HepG2 (cell line): ENCODE results near the gene SSC5D. TPM values are rescaled to one million over a fixed set of nuclear protein-coding genes. Genes with fewer than 3 reads are reported as not detected.
A peak's percentile ranks its signal among the peaks of the same experiment; 100 is the strongest.

ENCODE experiments used
- IRF2 ChIP-seq: IDR thresholded peaks from 2 replicates; pipeline ENCODE4 v1.6.1; 2018; ENCODE audit warnings: missing genetic modification reagents, missing compliant biosample characterization
- KDM2A ChIP-seq: sonication (generic); formaldehyde crosslinking; IDR thresholded peaks from 2 replicates; pipeline ENCODE4 v1.4.0; 2020; ENCODE audit warnings: low read depth, missing genetic modification reagents, borderline replicate concordance
- PHF20 ChIP-seq: sonication (generic); formaldehyde crosslinking; IDR thresholded peaks from 2 replicates; pipeline ENCODE4 v1.5.0; 2020; ENCODE audit warnings: mild to moderate bottlenecking, missing genetic modification reagents
- RARA ChIP-seq: IDR thresholded peaks from 2 replicates; pipeline ENCODE4 v1.6.1; 2016; ENCODE audit warnings: missing genetic modification reagents, missing compliant biosample characterization
- RFXANK ChIP-seq: IDR thresholded peaks from 2 replicates; pipeline ENCODE4 v1.6.1; 2016
- RXRA ChIP-seq: sonication (generic); formaldehyde crosslinking; IDR thresholded peaks from 2 replicates; pipeline ENCODE4 v1.5.1; 2020; ENCODE audit warnings: missing genetic modification reagents
- SP1 ChIP-seq, 2 experiments: fragments of 450-650 bp in 1 of 2; sonication (generic) in 1 of 2; formaldehyde crosslinking in 1 of 2; IDR thresholded peaks; 2 replicates each; pipeline versions ENCODE4 v1.4.0 to v1.6.1; 2016 to 2020; ENCODE audit warnings: missing genetic modification reagents in 1 of 2
- ZBTB7A ChIP-seq: sonication (generic); formaldehyde crosslinking; IDR thresholded peaks from 2 replicates; pipeline ENCODE4 v1.8.0; 2022; ENCODE audit warnings: mild to moderate bottlenecking, missing genetic modification reagents
- ZFP36L2 ChIP-seq: sonication (generic); formaldehyde crosslinking; IDR thresholded peaks from 2 replicates; pipeline ENCODE4 v1.4.0; 2020; ENCODE audit warnings: missing genetic modification reagents
- ZNF264 ChIP-seq: sonication (generic); formaldehyde crosslinking; IDR thresholded peaks from 2 replicates; pipeline ENCODE4 v1.4.0; 2020; ENCODE audit warnings: missing genetic modification reagents
- ZNF30 ChIP-seq: sonication (generic); formaldehyde crosslinking; IDR thresholded peaks from 2 replicates; pipeline ENCODE4 v1.5.0; 2020; ENCODE audit warnings: mild to moderate bottlenecking, missing genetic modification reagents
- ZNF430 ChIP-seq: sonication (generic); formaldehyde crosslinking; IDR thresholded peaks from 2 replicates; pipeline ENCODE4 v1.9.0; 2021; ENCODE audit warnings: mild to moderate bottlenecking, missing genetic modification reagents
- ZNF713 ChIP-seq: sonication (generic); formaldehyde crosslinking; IDR thresholded peaks from 2 replicates; pipeline ENCODE4 v1.4.0; 2020; ENCODE audit warnings: mild to moderate bottlenecking, missing genetic modification reagents
- ZNF83 ChIP-seq: sonication (generic); formaldehyde crosslinking; IDR thresholded peaks from 2 replicates; pipeline ENCODE4 v1.4.0; 2020; ENCODE audit warnings: missing genetic modification reagents, mild to moderate bottlenecking, borderline replicate concordance
- polyA plus RNA-seq, 8 experiments: library from polyadenylated mRNA; depleted of rRNA in 3 of 8; stranded (reverse) in 7 of 8; unstranded in 1 of 8; fragments of >200 nt; fragmentation: Illumina TruSeq in 4 of 8; extraction: Trizol in 4 of 8; gene quantifications; 2 replicates each; pipeline versions ENCODE4 v1.2.1 to v1.2.3, GENCODE V29; 2011 to 2016; ENCODE audit warnings: low read depth in 4 of 8, missing spikeins in 1 of 8, mixed read lengths in 1 of 8; ENCODE audit not compliant: insufficient read depth in 1 of 8
- total RNA-seq, 5 experiments: library from RNA; depleted of rRNA; stranded (reverse); fragments of >200 nt; fragmentation: Illumina TruSeq; extraction: Trizol; gene quantifications; 2 replicates each; pipeline ENCODE4 v1.2.3, GENCODE V29; 2016; ENCODE audit warnings: low read depth in 1 of 5
- TF ChIP-seq, protein P1 (sequence below): IDR thresholded peaks from 2 replicates; pipeline ENCODE4 v1.4.0; 2020; ENCODE audit warnings: mild to moderate bottlenecking, missing genetic modification reagents
- TF ChIP-seq, protein P2 (sequence below): sonication (generic); formaldehyde crosslinking; IDR thresholded peaks from 2 replicates; pipeline ENCODE4 v1.4.0; 2020; ENCODE audit warnings: mild to moderate bottlenecking, missing genetic modification reagents, borderline replicate concordance
- TF ChIP-seq, protein P3 (sequence below): sonication (generic); formaldehyde crosslinking; IDR thresholded peaks from 2 replicates; pipeline ENCODE4 v1.5.1; 2020; ENCODE audit warnings: missing genetic modification reagents, mild to moderate bottlenecking, borderline replicate concordance
- TF ChIP-seq, protein P4 (sequence below): sonication (generic); formaldehyde crosslinking; IDR thresholded peaks from 2 replicates; pipeline ENCODE4 v1.8.0; 2022; ENCODE audit warnings: missing genetic modification reagents, mild to moderate bottlenecking, moderate library complexity, borderline replicate concordance
- TF ChIP-seq, protein P5 (sequence below): IDR thresholded peaks from 2 replicates; pipeline ENCODE4 v1.6.1; 2016
- TF ChIP-seq, protein P6 (sequence below): sonication (generic); formaldehyde crosslinking; IDR thresholded peaks from 2 replicates; pipeline ENCODE4 v1.4.0; 2020; ENCODE audit warnings: mild to moderate bottlenecking, missing genetic modification reagents

Gene SSC5D
- total and polyA plus RNA-seq, 2 of the 13 experiments (the other 11 are each of a cell fraction or from before 2014, with no cell fraction given) = not detected

DNA sequence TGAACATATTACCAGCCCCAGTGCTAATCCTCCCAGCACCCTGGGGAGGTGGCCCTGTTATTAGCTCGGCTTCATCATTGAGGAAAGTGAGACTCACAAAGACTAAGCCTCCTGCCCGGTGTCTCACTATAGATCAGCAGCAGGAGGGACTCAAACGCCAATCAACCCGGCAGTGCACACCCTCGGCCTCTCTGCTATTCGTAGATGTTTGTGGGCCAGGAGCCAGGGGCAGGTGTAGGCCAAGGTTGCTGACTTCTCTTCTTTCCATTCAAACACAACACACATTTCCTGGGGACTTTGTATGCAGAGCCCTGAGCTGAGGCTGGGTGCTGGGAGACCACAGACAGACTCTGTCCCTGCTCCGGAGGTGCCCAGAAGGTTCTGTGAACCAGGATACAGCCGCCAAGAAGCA is 66.5 kb downstream of the SSC5D start (continued):
- TF ChIP-seq ZNF83 (CRISPR knock-in tag) = no peak
- no peak for TF ChIP-seq ZNF713 (CRISPR knock-in tag)
- TF ChIP-seq RFXANK (CRISPR knock-in tag) = no peak
- no peak for TF ChIP-seq PHF20 (CRISPR knock-in tag)
- peak; percentile 14; the same call in 1 of the 2 replicates for TF ChIP-seq IRF2
- TF ChIP-seq, protein P1, sequence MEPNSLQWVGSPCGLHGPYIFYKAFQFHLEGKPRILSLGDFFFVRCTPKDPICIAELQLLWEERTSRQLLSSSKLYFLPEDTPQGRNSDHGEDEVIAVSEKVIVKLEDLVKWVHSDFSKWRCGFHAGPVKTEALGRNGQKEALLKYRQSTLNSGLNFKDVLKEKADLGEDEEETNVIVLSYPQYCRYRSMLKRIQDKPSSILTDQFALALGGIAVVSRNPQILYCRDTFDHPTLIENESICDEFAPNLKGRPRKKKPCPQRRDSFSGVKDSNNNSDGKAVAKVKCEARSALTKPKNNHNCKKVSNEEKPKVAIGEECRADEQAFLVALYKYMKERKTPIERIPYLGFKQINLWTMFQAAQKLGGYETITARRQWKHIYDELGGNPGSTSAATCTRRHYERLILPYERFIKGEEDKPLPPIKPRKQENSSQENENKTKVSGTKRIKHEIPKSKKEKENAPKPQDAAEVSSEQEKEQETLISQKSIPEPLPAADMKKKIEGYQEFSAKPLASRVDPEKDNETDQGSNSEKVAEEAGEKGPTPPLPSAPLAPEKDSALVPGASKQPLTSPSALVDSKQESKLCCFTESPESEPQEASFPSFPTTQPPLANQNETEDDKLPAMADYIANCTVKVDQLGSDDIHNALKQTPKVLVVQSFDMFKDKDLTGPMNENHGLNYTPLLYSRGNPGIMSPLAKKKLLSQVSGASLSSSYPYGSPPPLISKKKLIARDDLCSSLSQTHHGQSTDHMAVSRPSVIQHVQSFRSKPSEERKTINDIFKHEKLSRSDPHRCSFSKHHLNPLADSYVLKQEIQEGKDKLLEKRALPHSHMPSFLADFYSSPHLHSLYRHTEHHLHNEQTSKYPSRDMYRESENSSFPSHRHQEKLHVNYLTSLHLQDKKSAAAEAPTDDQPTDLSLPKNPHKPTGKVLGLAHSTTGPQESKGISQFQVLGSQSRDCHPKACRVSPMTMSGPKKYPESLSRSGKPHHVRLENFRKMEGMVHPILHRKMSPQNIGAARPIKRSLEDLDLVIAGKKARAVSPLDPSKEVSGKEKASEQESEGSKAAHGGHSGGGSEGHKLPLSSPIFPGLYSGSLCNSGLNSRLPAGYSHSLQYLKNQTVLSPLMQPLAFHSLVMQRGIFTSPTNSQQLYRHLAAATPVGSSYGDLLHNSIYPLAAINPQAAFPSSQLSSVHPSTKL = peak; percentile 63
- no peak for TF ChIP-seq ZBTB7A (CRISPR knock-in tag)
- no peak for TF ChIP-seq ZNF264
- TF ChIP-seq, protein P2, sequence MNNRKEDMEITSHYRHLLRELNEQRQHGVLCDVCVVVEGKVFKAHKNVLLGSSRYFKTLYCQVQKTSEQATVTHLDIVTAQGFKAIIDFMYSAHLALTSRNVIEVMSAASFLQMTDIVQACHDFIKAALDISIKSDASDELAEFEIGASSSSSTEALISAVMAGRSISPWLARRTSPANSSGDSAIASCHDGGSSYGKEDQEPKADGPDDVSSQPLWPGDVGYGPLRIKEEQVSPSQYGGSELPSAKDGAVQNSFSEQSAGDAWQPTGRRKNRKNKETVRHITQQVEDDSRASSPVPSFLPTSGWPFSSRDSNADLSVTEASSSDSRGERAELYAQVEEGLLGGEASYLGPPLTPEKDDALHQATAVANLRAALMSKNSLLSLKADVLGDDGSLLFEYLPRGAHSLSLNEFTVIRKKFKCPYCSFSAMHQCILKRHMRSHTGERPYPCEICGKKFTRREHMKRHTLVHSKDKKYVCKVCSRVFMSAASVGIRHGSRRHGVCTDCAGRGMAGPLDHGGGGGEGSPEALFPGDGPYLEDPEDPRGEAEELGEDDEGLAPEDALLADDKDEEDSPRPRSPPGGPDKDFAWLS (CRISPR knock-in tag) = no peak
- TF ChIP-seq KDM2A (CRISPR knock-in tag) = peak; percentile 49
- TF ChIP-seq RARA (CRISPR knock-in tag) = peak; percentile 77; the same call in 1 of the 2 replicates
- TF ChIP-seq ZNF430 = no peak
- TF ChIP-seq, protein P3, sequence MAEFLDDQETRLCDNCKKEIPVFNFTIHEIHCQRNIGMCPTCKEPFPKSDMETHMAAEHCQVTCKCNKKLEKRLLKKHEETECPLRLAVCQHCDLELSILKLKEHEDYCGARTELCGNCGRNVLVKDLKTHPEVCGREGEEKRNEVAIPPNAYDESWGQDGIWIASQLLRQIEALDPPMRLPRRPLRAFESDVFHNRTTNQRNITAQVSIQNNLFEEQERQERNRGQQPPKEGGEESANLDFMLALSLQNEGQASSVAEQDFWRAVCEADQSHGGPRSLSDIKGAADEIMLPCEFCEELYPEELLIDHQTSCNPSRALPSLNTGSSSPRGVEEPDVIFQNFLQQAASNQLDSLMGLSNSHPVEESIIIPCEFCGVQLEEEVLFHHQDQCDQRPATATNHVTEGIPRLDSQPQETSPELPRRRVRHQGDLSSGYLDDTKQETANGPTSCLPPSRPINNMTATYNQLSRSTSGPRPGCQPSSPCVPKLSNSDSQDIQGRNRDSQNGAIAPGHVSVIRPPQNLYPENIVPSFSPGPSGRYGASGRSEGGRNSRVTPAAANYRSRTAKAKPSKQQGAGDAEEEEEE (CRISPR knock-in tag) = no peak
- TF ChIP-seq RXRA = 0 out of 2 replicates have a peak, but pooled peaks have one; percentile 18
- no peak for TF ChIP-seq SP1 (IDR thresholded peaks at IDR 0.05)
- TF ChIP-seq SP1 (CRISPR knock-in tag; IDR thresholded peaks at IDR 0.05) = no peak
- no peak for TF ChIP-seq ZFP36L2 (CRISPR knock-in tag)
- TF ChIP-seq, protein P4, sequence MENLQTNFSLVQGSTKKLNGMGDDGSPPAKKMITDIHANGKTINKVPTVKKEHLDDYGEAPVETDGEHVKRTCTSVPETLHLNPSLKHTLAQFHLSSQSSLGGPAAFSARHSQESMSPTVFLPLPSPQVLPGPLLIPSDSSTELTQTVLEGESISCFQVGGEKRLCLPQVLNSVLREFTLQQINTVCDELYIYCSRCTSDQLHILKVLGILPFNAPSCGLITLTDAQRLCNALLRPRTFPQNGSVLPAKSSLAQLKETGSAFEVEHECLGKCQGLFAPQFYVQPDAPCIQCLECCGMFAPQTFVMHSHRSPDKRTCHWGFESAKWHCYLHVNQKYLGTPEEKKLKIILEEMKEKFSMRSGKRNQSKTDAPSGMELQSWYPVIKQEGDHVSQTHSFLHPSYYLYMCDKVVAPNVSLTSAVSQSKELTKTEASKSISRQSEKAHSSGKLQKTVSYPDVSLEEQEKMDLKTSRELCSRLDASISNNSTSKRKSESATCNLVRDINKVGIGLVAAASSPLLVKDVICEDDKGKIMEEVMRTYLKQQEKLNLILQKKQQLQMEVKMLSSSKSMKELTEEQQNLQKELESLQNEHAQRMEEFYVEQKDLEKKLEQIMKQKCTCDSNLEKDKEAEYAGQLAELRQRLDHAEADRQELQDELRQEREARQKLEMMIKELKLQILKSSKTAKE = no peak
- no peak for TF ChIP-seq ZNF30 (CRISPR knock-in tag)
- TF ChIP-seq, protein P5, sequence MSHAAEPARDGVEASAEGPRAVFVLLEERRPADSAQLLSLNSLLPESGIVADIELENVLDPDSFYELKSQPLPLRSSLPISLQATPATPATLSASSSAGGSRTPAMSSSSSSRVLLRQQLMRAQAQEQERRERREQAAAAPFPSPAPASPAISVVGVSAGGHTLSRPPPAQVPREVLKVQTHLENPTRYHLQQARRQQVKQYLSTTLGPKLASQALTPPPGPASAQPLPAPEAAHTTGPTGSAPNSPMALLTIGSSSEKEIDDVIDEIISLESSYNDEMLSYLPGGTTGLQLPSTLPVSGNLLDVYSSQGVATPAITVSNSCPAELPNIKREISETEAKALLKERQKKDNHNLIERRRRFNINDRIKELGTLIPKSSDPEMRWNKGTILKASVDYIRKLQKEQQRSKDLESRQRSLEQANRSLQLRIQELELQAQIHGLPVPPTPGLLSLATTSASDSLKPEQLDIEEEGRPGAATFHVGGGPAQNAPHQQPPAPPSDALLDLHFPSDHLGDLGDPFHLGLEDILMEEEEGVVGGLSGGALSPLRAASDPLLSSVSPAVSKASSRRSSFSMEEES (CRISPR knock-in tag) = no peak
- TF ChIP-seq, protein P6, sequence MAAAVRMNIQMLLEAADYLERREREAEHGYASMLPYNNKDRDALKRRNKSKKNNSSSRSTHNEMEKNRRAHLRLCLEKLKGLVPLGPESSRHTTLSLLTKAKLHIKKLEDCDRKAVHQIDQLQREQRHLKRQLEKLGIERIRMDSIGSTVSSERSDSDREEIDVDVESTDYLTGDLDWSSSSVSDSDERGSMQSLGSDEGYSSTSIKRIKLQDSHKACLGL = no peak
